GM18507 (cell line): ENCODE results near the gene POR.

Experiments
- DNase-seq: peaks from one replicate; pipeline ENCODE4 v3.0.0; 2011; ENCODE audit warnings: low read depth; ENCODE audit not compliant: insufficient read length; ENCODE audit errors: extremely low spot score
- FAIRE-seq: peaks from 2 replicates; lab custom pipeline; 2011; peaks lifted over from hg19 to GRCh38; lab: Jason Lieb, UNC

POR gene

DNA sequence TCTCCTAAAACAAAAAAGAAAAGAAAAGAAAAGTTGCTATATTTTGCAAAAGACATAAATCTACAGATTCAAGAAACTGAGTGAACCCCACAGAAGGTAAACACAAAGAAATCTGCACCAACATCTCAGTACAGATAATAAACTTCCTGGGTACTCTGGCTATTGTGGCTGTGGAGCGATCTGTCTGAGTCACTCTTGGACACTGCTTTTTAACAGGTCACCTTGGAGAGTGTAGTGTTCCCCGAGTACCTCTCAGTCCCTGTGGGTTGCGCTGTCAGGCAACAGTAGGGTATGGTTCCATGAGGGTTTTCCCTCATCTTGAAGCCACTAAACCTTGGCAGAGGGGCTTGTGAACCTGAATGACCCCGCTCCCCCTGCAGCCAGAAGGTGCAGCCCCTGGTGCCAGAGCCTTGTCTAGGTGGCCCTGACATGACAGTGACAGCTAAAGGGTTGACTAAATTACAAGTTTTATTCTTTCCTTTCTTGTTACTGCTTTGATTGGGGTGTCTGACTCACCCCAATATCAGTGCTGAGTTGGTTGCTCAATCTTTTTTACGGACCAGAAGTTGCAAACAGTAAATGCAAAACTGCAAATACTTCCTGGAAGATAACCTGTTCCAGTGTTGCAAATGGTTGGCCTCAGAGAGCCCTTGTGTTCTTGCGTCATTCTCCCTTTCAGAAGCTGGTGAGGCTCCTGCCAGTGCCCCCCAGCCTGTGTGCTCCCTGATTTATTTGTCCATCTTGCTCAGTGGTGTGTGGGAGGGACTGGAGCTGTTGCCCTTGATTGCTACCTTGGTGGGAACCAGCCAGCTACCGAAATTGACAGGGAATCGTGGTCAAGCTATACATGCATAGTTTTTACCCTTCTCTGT lies 30.6 kb downstream of the POR start:
- DNase-seq, result no peak
- FAIRE-seq, result no peak

DNA sequence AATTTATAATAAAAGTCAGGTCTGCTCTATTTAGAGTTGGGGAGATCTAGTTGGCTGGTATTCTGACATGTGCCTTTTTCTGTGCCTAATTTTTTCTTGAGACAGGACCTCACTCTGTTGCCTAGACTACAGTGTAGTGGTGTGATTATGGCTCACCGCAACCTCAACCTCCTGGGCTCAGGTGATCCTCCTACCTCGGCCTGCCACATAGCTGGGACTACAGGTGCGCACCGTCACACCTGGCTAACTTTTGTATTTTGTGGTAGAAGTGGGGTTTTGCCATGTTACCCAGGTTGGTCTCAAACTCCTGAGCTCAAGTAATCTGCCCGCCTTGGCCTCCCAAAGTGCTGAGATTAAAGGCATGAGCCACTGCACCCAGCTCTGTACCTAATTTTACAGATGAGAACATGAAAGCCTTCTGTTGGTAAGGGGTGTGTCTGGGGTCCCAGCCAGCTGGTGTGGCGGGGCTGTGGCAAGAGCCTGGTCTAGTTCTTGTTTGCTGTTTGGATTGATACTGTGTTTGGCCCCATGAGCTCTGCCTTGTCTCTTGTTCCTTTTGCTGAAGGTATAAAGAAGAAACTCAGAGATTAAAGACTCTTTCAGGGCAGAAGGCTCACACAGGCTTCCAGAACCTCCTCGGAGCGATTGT lies 31.4 kb downstream of the POR start:
- FAIRE-seq, result no peak
- DNase-seq, result no peak

DNA sequence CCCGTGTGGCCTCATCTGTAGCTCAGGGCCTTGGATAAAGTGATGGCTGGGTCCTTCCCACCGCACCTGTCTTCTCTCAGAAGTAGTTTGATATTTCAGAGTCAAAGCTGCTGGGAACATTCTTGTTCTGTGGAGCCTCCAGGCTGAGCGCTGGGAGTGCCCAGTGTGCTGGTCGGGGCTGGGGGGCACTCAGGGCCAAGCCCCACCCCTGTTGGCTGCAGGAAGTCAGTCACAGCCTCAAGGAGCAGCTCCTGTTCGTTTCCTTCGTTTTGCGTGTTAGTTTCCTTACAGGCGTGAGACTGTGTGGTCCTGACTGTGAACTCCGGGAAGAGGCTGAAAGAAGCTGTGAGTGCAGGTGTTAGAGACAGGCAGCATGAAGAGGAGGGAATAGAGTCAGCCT lies 33.2 kb downstream of the POR start:
- DNase-seq (no peak), FAIRE-seq (no peak)

DNA sequence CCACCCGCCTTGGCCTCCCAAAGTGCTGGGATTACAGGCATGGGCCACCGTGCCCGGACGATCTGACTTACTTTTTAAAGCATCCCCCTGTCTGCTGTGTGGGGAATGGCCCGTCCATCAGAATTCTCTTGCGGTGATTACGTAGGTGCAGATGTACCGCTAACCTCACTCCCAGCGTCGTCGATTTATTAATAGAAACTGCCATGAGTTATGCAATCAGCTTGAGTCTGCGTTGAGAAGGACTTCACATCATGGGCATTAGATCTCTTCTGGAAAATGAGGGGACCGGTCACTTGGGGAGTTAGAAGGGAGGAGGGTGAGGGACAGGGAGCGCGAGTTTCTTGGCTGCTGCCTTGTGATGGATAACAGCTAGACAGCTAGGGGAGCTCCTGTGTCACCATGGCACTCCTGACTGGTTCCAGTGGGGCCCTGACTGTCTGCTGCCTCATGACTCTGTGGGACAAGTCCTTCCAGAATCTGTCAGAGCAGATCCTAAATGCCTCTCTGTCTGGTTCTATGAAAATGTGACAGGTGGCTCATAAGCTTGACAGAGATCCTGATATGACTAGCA lies 35.2 kb downstream of the POR start:
- no peak for FAIRE-seq

DNA sequence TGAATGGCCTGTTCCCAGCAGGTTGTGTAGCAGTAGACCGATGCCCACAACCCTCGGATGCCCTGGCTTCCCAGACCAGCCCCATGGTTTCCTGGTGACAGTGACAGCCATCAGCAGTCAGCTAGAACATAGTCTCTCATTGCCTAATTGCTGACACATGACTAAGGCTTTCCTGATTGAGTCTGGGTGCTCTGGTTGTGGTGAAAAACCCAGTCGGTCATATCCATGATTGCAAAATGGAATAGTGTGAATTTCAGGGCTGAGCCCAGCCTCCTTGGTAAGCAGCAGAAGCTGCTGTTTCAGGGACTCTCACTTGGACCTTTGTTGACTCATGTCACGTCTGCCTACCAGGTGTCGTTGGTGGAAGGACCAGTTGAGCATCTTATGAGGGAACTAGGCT lies 36.6 kb downstream of the POR start:
- FAIRE-seq (no peak), DNase-seq (no peak)

More for the DNA sequence above, 35.2 kb downstream of the POR start:
- no peak for DNase-seq

DNA sequence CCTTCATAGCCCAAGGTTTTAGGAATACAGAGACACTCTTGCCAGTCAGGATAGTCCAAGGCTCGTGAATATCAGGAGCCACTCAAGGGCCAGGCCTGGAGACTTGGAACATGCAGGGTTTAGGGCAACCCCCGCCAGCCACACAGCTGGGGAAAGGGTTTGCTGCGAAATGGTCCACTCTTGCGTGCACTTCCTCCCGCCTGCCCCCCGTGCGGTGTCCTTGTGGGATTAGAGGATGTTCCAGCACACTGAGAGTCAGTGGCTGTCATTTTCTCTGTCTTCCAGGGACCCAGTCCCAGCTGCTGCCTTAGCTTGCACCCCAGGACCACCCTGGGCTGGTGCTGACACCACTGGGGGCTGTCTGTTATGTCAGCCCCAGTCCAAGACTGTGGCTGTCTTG lies 38.5 kb downstream of the POR start:
- FAIRE-seq (no peak), DNase-seq (no peak)

DNA sequence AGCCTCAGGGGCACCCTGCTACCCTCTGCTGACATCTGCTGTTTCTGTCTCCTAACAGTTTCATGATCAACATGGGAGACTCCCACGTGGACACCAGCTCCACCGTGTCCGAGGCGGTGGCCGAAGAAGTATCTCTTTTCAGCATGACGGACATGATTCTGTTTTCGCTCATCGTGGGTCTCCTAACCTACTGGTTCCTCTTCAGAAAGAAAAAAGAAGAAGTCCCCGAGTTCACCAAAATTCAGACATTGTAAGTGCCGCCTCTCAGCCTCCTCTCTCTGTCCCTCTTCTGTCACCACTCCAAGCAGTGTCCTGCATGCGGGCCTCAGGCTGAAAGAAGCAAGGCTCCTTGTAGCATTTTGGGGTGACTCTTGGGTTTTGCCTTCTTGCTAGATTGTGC lies 39.0 kb downstream of the POR start:
- no peak for FAIRE-seq

DNA sequence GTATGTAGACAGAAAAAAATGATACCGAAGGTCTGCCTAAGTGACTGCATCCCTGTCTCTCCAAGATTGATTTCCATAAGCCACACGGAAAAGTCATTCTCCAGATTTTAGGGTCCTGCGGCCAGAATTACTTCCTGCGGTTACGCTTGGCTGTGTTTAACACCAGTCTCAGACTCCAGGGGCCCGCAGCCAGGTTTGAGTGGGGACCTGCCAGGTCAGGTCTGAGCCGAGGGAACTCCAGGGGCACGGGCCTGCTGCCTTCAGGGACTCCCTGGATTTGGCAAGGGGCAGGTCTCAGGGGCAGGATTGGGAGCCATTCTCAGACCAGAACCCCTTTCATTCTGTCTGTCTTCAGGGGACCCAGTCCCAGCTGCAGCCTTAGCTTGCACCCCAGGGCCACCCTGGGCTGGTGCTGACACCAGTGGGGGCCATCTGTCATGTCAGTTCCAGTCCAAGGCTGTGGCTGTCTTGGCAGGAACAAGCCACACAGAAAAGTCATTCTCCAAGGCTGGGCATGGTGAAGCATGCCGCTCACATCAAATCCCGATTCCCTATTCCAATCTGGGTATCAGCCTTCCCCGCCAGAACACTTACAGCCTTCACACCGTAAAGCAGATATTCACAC lies 40.5 kb downstream of the POR start:
- DNase-seq, result no peak
- no peak for FAIRE-seq

More for the DNA sequence above, 39.0 kb downstream of the POR start:
- no peak for DNase-seq

DNA sequence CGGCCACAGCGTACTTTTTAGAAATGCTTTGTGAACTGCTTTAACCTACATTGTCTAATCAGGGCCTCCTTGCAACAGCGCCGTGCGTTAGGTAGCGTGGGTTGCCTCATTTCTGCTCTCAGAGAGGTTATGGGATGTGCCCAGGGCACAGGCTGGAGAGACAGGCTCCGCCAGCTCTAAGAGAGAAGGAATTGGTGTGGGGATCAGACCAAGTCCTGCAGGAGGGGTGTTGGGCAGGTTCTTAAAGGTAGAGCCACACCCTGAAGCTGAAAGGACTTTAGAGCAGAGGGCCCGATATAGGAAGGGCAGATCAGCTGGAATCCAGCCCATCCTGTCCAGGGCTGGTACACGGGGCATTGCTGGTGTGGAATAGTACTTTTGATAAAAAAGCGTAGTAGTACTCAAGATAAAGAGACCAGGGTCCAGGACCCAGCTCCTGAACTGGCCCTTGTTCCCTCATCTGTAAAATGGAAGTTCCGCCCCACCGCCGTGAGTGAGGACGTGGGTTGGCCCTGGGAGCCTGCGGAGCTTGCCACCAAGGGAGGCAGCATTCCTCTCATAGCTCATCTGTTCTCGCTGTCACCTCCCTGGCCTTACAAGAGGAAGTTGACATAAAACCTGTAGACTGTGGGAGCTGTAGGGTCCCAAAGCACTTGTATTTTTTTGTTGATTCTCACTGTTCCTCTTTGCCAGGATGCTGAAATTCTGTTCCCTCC lies 42.2 kb downstream of the POR start:
- FAIRE-seq (no peak), DNase-seq (no peak)

DNA sequence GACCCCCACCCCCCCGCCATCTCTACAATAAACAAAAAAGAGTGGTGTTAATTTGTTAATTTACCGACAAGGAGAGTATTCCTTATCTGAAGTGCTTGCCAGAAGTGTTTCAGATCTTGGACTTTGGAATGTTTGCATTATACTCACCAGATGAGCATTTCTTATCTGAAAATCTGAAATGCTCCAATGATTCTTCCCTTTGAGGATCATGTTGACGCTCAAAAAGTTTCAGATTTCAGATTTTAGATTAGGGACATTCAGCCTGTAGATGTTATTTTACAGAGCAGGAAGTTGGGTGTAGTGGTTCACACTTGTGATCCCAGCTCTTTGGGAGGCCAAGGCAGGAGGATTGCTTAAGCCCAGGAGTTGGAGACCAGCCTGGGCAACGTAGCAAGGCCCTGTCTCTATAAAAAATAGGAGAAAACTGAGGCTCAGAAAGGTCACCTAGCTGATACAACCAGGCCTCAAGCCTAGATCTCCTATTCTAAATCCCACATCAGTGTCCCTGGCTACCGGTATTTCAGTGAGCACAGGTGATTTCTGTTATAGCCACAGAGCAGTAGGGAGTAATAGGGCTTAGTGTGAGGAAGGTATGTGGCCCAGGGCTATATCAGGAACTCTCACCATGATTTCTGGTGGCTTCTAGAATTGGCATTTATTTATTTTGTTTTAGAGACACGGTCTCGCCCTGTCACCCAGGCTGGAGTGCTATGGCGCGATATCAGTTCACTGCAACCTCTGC lies 44.0 kb downstream of the POR start:
- DNase-seq, result no peak
- no peak for FAIRE-seq

DNA sequence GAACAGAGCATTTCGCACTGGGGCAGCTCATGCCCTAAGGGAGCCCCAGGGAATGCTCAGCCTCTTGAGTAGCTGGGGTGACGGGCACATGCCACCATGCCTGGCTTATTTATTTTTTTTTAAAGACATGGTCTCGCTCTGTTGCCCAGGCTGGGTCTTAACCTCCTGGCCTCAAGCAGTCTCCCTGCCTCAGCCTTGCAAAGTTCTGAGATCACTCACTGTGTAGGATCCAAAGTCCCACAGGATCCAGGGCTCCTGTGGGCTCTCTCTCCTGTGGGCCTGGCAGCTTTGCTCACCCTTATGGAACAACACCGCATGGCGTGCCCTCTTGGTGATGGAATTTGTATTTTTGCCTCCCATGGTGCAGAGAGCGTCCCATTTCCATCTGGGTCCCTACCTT lies 45.4 kb downstream of the POR start:
- no peak for FAIRE-seq
- DNase-seq, result no peak

DNA sequence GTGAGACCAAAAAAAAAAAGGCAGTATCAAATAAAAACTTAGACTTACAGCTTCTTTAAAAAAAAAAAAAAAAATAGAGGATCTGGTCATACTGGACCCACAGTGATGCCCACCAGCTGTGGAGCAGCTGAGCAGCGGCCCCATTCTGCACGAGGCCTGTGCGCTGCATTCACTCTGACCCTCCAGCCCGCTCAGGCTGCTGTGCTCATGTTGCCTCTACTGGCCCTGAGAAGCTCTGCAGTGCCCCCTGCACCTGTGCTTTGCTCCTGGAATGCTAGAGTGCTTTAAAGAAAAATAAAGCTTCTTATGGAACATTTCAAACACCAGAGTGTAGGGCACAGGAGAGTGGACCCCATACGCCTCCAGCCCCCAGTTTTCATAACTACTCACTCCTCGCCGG lies 46.3 kb downstream of the POR start:
- FAIRE-seq (no peak), DNase-seq (no peak)

DNA sequence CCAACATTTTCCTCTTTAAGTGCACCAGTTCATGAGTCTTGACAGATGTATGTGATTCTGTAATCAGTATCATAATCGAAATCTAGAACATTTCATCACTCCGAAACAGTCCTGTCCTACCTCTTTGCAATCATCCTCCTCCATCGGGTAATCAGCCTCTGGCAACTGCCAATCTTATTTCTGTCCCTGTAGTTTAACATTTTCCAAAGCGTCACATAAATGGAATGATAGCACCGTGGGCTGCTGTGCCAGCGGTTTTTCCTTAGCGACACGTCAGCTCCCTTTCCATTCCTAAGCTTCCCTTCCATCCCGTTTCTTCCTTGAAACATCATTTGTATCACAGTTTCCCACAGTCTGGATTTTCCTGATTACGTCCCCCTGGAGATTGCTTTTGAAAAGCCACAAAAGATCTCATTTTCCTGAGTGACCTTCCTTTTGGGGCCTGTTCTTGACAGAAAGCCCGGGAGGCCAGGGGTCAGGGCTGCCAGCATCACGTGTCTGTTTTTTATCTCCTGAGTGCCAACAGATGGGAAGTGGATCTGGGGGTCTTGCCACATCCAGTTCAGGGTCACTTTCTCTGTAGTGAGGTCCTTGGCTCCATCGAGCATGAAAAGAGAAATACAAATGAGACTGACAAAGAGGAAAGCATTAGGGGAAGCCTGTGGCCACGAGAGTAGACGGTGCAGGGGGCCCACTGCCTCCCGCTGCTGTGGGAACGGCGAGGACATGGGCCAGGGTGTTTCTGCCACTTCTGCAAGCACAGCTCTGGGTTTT lies 47.8 kb downstream of the POR start:
- DNase-seq, result no peak
- FAIRE-seq, result no peak

DNA sequence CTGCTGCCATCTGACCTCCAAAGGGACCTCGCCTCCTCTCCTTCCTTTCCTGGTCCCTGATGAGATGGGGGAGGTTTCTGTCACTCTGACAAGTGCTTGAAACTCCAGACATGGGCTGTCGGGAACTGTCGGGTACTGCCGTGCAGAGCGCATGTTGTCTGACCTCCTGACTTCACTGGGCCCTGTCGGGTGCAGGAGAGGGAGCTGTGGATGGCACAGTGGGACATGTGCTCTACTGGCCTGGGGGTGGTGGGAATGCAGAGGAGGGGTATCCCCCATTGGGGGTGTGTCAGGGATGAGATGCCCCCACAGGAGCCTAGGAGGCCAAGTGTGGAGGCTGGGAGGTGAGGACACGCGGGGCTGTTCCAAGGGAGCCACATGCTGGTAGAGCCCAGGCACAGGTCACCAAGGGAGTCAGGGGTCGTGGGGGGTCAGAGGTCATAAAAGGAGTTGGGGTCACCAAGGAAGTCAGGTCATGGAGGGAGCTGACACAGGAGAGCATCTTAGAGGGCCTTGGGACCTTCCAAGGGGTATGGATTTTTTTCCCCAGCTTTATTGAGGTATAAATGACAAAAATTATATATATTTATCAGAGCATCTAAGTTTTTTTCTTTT lies 48.5 kb downstream of the POR start:
- no peak for FAIRE-seq
- no peak for DNase-seq

DNA sequence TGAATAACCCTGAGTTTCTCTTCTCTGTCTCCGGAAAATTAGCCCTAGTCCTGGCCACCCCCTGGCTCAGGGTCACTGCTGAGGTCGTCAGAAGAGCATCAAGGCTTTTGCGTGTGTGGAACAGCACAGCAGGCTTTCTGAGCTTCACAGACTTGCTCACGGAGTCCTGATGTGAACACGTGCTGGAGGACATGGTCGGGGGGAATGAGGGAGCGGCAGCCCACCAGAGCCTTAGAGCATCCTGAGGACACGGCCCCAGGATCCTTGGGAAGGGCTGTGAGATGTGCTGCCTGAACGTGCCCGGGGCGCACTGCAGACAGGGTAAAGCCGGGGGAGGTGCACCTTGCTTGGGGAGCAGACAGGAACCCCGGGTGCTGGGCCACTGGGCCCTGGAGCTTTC lies 50.7 kb downstream of the POR start:
- FAIRE-seq (no peak), DNase-seq (no peak)

DNA sequence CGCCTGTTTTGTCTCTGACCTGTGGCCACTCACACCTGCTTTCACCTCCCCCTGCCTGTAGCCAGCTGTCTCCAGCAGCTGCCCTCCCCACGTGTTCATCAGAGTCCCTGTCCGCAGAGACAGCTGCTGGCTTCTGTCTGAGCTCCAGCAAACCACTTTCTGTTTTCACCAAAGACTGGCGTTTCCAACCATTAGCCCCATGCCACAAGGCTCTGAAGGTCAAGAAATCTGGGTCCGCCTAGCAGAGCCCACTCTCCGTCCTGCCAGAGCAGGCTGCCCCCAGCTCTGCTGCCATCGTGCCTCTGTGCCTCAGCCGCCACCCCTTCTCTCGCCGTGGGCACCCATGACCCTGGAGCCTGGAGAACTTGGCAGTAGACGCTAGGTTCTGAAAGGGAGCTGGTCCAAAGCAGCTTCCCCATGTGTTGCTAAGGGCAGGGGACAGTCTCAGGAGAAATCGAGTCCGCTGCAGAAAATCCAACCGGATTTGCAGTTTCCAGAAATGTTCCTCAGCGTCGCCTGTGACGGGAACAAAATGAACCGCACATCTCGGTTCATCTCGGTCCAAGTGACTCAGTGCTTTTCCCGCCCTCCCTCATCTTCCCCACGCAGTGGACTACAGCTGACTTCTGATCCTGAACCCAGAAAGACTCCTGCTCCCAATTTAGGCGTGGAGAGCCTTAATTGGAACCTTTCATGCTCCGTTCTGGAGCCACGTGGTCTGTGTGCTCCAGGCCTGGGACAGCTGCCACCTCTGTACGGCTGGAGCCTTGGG lies 51.4 kb downstream of the POR start:
- no peak for FAIRE-seq
- no peak for DNase-seq

DNA sequence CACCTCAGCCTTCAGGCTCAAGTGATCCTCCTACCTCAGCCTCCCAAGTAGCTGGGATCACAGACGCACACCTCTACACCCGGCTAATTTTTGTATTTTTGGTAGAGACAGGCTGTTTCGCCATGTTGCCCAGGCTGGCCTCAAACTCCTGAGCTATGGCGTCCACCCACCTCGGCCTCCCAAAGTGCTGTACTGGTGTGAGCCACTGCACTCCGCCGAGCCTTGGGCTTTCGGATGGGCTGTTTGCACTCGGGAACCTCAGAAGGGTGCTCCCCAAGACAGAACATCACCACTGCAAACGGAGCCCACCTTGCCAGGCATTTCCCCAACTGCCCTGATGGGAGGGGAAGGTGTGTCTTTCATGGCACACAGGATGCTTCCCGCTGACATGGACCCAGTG lies 52.1 kb downstream of the POR start:
- FAIRE-seq (no peak), DNase-seq (no peak)
